Endothelial cell of umbilical vein (primary cell): ENCODE measurements around the gene GNB1L.

Experiments used
- CTCF ChIP-seq, 2 donors: IDR thresholded peaks; 1 replicate in 1 of 2; 2 replicates in 1 of 2; pipeline ENCODE4 v1.5.1; 2011; ENCODE audit warnings: low read length in 2 of 2, mild to moderate bottlenecking in 2 of 2, moderate library complexity in 2 of 2, control low read depth in 1 of 2, inconsistent platforms in 1 of 2, low read depth in 1 of 2; ENCODE audit not compliant: insufficient read depth in 1 of 2; ENCODE audit errors: extremely low read depth in 1 of 2
- EZH2 ChIP-seq: IDR thresholded peaks from 2 replicates; pipeline ENCODE4 v1.6.1; 2012; ENCODE audit warnings: borderline replicate concordance, low read depth, mild to moderate bottlenecking, moderate library complexity, low read length, inconsistent platforms; ENCODE audit not compliant: severe bottlenecking
- FOS ChIP-seq: IDR thresholded peaks from 2 replicates; pipeline ENCODE4 v1.6.1; 2011; ENCODE audit warnings: mild to moderate bottlenecking, low read length, moderate library complexity, borderline replicate concordance; ENCODE audit not compliant: insufficient read depth
- JUN ChIP-seq: IDR thresholded peaks from 2 replicates; pipeline ENCODE4 v1.6.1; 2011; ENCODE audit warnings: borderline replicate concordance, low read depth; ENCODE audit not compliant: insufficient read length, insufficient read depth
- POLR2A ChIP-seq: IDR thresholded peaks from 2 replicates; pipeline ENCODE4 v1.6.1; 2012; ENCODE audit warnings: low read depth, mild to moderate bottlenecking, control low read depth, low read length
- POLR2AphosphoS5 ChIP-seq: IDR thresholded peaks from 2 replicates; pipeline ENCODE4 v1.6.1; 2012; ENCODE audit warnings: low read depth, mild to moderate bottlenecking, control low read depth, low read length, moderate library complexity; ENCODE audit not compliant: insufficient read depth

GRCh38 chr22:19793161-19793560 lies 61.5 kb downstream of the GNB1L start:
- no peak for TF ChIP-seq POLR2A
- no peak for TF ChIP-seq JUN
- no peak for TF ChIP-seq CTCF (IDR thresholded peaks at IDR 0.05; ENCODE audit: extremely low read depth in 1 of 2, insufficient read depth in 1 of 2, low read depth in 1 of 2, low read length in 2 of 2)
- no peak for TF ChIP-seq EZH2
- no peak for TF ChIP-seq POLR2AphosphoS5
- TF ChIP-seq FOS = no peak
